HPDE6-E6E7 (cell line): ENCODE measurements around the gene SLC26A4.

ENCODE experiments used
- DNase-seq: peaks from one replicate; pipeline ENCODE4 v3.0.0; 2011; ENCODE audit warnings: missing footprints; ENCODE audit errors: extremely low spot score

The SLC26A4 gene

GRCh38 chr7:107696330-107696946, 35.8 kb downstream of the SLC26A4 start:
- DNase-seq = no peak

- DNase-seq = no peak
These were observed 36.9 kb downstream of the SLC26A4 start for GRCh38 chr7:107697321-107698049.

- no peak for DNase-seq
These were observed 39.9 kb downstream of the SLC26A4 start for GRCh38 chr7:107700570-107700969.

GRCh38 chr7:107701191-107701590, 40.6 kb downstream of the SLC26A4 start:
- DNase-seq = no peak

- DNase-seq = no peak
These were observed 42.6 kb downstream of the SLC26A4 start for GRCh38 chr7:107703219-107703618.

- no peak for DNase-seq
These were observed 43.2 kb downstream of the SLC26A4 start for GRCh38 chr7:107703872-107704271.

GRCh38 chr7:107708956-107709355, 48.3 kb downstream of the SLC26A4 start:
- DNase-seq = no peak

GRCh38 chr7:107711301-107711700, 50.7 kb downstream of the SLC26A4 start:
- no peak for DNase-seq

- DNase-seq = no peak
These were observed 51.4 kb downstream of the SLC26A4 start for GRCh38 chr7:107712025-107712424.

- no peak for DNase-seq
These were observed 52.3 kb downstream of the SLC26A4 start for GRCh38 chr7:107712896-107713295.

GRCh38 chr7:107715531-107715930, 54.9 kb downstream of the SLC26A4 start:
- DNase-seq = peak; percentile 28

- DNase-seq = no peak
These were observed 58.0 kb downstream of the SLC26A4 start for GRCh38 chr7:107718456-107719193.

- no peak for DNase-seq
These were observed 60.7 kb downstream of the SLC26A4 start for GRCh38 chr7:107721286-107721685.

GRCh38 chr7:107723255-107723654, 62.6 kb downstream of the SLC26A4 start:
- no peak for DNase-seq

GRCh38 chr7:107725138-107725740, 64.6 kb downstream of the SLC26A4 start:
- DNase-seq = peak; percentile 39

- no peak for DNase-seq
These were observed 65.9 kb downstream of the SLC26A4 start for GRCh38 chr7:107726356-107727130.

- no peak for DNase-seq
These were observed 67.6 kb downstream of the SLC26A4 start for GRCh38 chr7:107728276-107728675.

GRCh38 chr7:107742678-107743566, 82.3 kb downstream of the SLC26A4 start:
- DNase-seq = peak; percentile 34

- DNase-seq = peak; percentile 86
These were observed 83.1 kb downstream of the SLC26A4 start, which contains the start of gene CBLL1 for GRCh38 chr7:107743567-107744344. CBLL1 (plus strand) TSS chr7:107744142; CDS start chr7:107744164, 22 bp downstream.

- peak; percentile 14 for DNase-seq
These were observed 83.7 kb downstream of the SLC26A4 start for GRCh38 chr7:107744345-107744750.
